ENCODE measurements around the gene DGKG.

The DGKG gene

GRCh38 chr3:186224041-186224610 is 137.9 kb downstream of the DGKG start:
- H3K4me3 Mint-ChIP-seq: no peak overlapping the region
- DNase-seq: no peak
- H3K9me3 Mint-ChIP-seq: no peaks in the 10 kb centered on the region
- peaks cover 47% of the 10 kb centered on the region for H3K27me3 Mint-ChIP-seq
- no peak overlapping the region for H3K27ac Mint-ChIP-seq
- H3K4me1 Mint-ChIP-seq: no peaks in the 10 kb centered on the region
- no peak for ATAC-seq

GRCh38 chr3:186223476-186223875 is 138.6 kb downstream of the DGKG start:
- no peak for ATAC-seq
- H3K27me3 Mint-ChIP-seq: peaks cover 43% of the 10 kb centered on the region
- no peak for DNase-seq
- H3K27ac Mint-ChIP-seq: no peak overlapping the region
- H3K4me1 Mint-ChIP-seq: peaks cover under 1% of the 10 kb centered on the region
- no peaks in the 10 kb centered on the region for H3K9me3 Mint-ChIP-seq
- no peak overlapping the region for H3K4me3 Mint-ChIP-seq

GRCh38 chr3:186221760-186222378 is 140.2 kb downstream of the DGKG start:
- H3K9me3 Mint-ChIP-seq: no peaks in the 10 kb centered on the region
- peaks cover 39% of the 10 kb centered on the region for H3K27me3 Mint-ChIP-seq
- no peak overlapping the region for H3K27ac Mint-ChIP-seq
- no peak for ATAC-seq
- peaks cover 17% of the 10 kb centered on the region for H3K4me1 Mint-ChIP-seq
- H3K4me3 Mint-ChIP-seq: no peak overlapping the region
- DNase-seq: no peak

- H3K27ac Mint-ChIP-seq: no peak overlapping the region
- H3K4me3 Mint-ChIP-seq: no peak overlapping the region
- peaks cover 19% of the 10 kb centered on the region for H3K4me1 Mint-ChIP-seq
- H3K9me3 Mint-ChIP-seq: no peaks in the 10 kb centered on the region
- peaks cover 34% of the 10 kb centered on the region for H3K27me3 Mint-ChIP-seq
- DNase-seq (no peak), ATAC-seq (no peak)
Observed at GRCh38 chr3:186220911-186221645, 141.0 kb downstream of the DGKG start.

GRCh38 chr3:186220365-186220764 is 141.7 kb downstream of the DGKG start:
- peak in 1 of 2 donors; percentile 17 for DNase-seq
- peak; percentile 46 for ATAC-seq
- no peak overlapping the region for H3K4me3 Mint-ChIP-seq
- H3K4me1 Mint-ChIP-seq: peaks cover 19% of the 10 kb centered on the region
- peaks cover 28% of the 10 kb centered on the region for H3K27me3 Mint-ChIP-seq
- H3K9me3 Mint-ChIP-seq: no peaks in the 10 kb centered on the region
- H3K27ac Mint-ChIP-seq: no peak overlapping the region

GRCh38 chr3:186219211-186219638 is 142.8 kb downstream of the DGKG start:
- H3K4me3 Mint-ChIP-seq: no peak overlapping the region
- H3K4me1 Mint-ChIP-seq: peaks cover 19% of the 10 kb centered on the region
- H3K27ac Mint-ChIP-seq: no peak overlapping the region
- H3K27me3 Mint-ChIP-seq: peaks cover 32% of the 10 kb centered on the region
- H3K9me3 Mint-ChIP-seq: no peaks in the 10 kb centered on the region
- no peak for DNase-seq
- ATAC-seq: no peak

- Mint-ChIP-seq H3K4me3 (no peak overlapping the region), H3K27ac (no peak overlapping the region), H3K27me3 (peaks cover 24% of the 10 kb centered on the region), H3K9me3 (no peaks in the 10 kb centered on the region), H3K4me1 (peaks cover 19% of the 10 kb centered on the region)
- no peak for ATAC-seq
- DNase-seq: no peak
Observed at GRCh38 chr3:186218421-186218820, 143.6 kb downstream of the DGKG start.

GRCh38 chr3:186217820-186218164 is 144.2 kb downstream of the DGKG start:
- ATAC-seq: peak; percentile 96
- H3K4me3 Mint-ChIP-seq: peak overlapping the region in 1 of 2 donors; percentile 12
- H3K27ac Mint-ChIP-seq: no peak overlapping the region

GRCh38 chr3:186216900-186217819 is 144.9 kb downstream of the DGKG start:
- Mint-ChIP-seq H3K27me3 (peaks cover 19% of the 10 kb centered on the region), H3K4me3 (peak overlapping the region in 1 of 2 donors; percentile 12), H3K27ac (no peak overlapping the region), H3K9me3 (no peaks in the 10 kb centered on the region), H3K4me1 (peaks cover 19% of the 10 kb centered on the region)
- no peak for DNase-seq
- ATAC-seq: peak; percentile 27

More at GRCh38 chr3:186217820-186218164, 144.2 kb downstream of the DGKG start:
- Mint-ChIP-seq H3K9me3 (no peaks in the 10 kb centered on the region), H3K4me1 (peaks cover 19% of the 10 kb centered on the region), H3K27me3 (peaks cover 19% of the 10 kb centered on the region)
- peak in 1 of 2 donors; percentile 41 for DNase-seq

- peaks cover 30% of the 10 kb centered on the region for H3K4me1 Mint-ChIP-seq
- H3K4me3 Mint-ChIP-seq: no peak overlapping the region
- ATAC-seq: no peak
- no peak for DNase-seq
- H3K27me3 Mint-ChIP-seq: peaks cover 27% of the 10 kb centered on the region
- peak overlapping the region in 1 of 2 donors; percentile 54 for H3K27ac Mint-ChIP-seq
- no peaks in the 10 kb centered on the region for H3K9me3 Mint-ChIP-seq
Observed at GRCh38 chr3:186214670-186215069, 147.4 kb downstream of the DGKG start.

GRCh38 chr3:186213946-186214345 is 148.1 kb downstream of the DGKG start:
- Mint-ChIP-seq H3K27ac (no peak overlapping the region), H3K4me1 (peaks cover 32% of the 10 kb centered on the region), H3K4me3 (no peak overlapping the region), H3K9me3 (no peaks in the 10 kb centered on the region), H3K27me3 (peaks cover 21% of the 10 kb centered on the region)
- DNase-seq: no peak
- ATAC-seq: no peak

GRCh38 chr3:186212611-186213010 is 149.4 kb downstream of the DGKG start:
- Mint-ChIP-seq H3K27ac (no peak overlapping the region), H3K4me3 (no peak overlapping the region), H3K27me3 (peaks cover 21% of the 10 kb centered on the region), H3K9me3 (no peaks in the 10 kb centered on the region), H3K4me1 (peaks cover 23% of the 10 kb centered on the region)
- no peak for ATAC-seq
- no peak for DNase-seq

GRCh38 chr3:186210852-186211500 is 151.1 kb downstream of the DGKG start:
- Mint-ChIP-seq H3K9me3 (no peaks in the 10 kb centered on the region), H3K4me1 (peaks cover 13% of the 10 kb centered on the region), H3K4me3 (no peak overlapping the region), H3K27ac (no peak overlapping the region), H3K27me3 (peaks cover 21% of the 10 kb centered on the region)
- no peak for ATAC-seq
- no peak for DNase-seq

- H3K4me3 Mint-ChIP-seq: no peak overlapping the region
- H3K27ac Mint-ChIP-seq: no peak overlapping the region
- peaks cover 13% of the 10 kb centered on the region for H3K4me1 Mint-ChIP-seq
- peak; percentile 45 for ATAC-seq
- peaks cover 17% of the 10 kb centered on the region for H3K27me3 Mint-ChIP-seq
- H3K9me3 Mint-ChIP-seq: no peaks in the 10 kb centered on the region
- peak in 1 of 2 donors; percentile 13 for DNase-seq
Observed at GRCh38 chr3:186209810-186210752, 152.0 kb downstream of the DGKG start.

Data from stimulated activated naive CD8-positive, alpha-beta T cell treated with anti-CD3 and anti-CD28 coated beads, Interleukin-15, amount 100 ng/mL, for 72 hours (primary cell).